HG03108 (cell line): ENCODE results near the gene ZNF423.

Source experiments
- ATAC-seq: cut with Tn5 transposase; IDR thresholded peaks from one replicate; pipeline ENCODE4 v1.9.1; 2021; ENCODE audit warnings: moderate library complexity; ENCODE audit not compliant: unreplicated experiment

The ZNF423 gene

DNA sequence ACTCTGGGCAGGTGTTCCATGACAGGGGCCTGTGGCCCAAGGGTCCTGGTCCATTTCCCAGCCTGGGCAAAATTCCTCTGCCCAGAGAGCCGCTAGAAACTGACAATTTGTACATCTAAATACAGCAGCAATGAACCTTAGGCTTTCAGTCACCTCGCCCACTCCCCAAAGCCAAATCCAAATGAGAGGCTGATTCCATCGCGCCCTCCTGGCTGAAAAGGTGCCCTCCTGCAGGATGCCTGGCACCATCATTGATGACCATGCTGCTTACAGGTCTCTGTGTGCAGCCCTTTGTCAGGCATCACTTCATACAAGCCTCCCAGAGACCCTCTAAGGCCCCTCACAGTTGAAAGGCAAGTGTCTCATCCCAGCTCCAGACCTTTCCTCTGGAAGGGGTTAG is 367.6 kb downstream of the ZNF423 start:
- ATAC-seq, result no peak

DNA sequence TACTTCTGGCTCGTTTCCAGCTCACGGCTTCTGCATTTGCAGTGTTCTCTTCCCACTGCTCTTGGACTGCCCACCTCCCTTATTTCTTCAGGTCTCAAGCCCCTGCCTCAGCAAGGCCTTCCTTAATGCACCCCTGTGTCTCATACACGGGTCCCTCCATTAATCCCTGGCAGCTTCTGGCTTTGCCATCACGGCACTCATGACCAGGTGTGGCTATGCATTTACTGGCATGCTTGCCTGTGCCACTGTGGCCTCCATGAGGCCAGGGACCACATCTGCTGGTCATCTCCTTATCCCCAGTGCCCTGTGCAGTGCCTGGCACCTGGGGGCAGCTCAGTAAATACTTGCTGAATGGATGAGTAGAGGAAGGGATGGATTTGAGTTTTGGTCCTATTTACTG is 368.2 kb downstream of the ZNF423 start:
- ATAC-seq, result no peak

DNA sequence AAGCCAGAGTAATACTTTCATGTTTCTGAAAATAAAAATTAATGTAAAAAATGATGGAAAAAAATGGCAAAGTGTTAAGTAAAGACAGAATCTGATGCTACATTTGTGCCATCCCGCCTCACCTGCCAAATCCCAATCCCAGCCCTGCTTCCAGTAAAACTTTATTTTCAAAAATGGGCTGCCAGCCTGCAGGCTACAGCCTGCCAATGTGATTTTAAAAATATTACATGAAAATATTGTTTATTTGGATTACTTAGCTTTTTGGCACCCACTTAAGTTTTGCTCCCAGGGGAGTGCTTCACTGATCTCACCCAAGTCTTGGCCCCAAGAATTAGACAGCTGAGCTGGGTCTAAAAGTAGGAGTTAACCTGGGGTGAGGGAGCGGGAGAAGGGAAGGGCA is 369.5 kb downstream of the ZNF423 start:
- ATAC-seq, result no peak

DNA sequence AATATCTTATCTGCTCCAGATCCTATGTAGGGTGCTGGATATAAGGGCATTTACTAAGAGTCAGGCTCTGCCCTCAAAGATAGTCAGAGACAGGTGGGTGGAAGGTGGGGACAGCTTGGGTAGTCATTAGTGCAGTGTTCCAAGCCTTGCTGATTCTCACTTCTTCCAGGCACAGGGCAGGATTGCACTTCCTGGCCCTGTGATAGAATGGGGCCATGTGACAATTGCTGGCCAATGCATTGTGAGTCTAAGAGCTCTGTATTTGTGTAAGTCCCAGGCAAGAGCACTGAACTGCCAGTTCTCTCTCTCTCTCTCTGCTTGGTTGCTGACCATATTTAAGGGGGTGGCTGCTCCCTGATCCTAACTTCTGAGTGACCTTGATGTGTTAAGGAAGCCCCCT is 370.2 kb downstream of the ZNF423 start:
- no peak for ATAC-seq

DNA sequence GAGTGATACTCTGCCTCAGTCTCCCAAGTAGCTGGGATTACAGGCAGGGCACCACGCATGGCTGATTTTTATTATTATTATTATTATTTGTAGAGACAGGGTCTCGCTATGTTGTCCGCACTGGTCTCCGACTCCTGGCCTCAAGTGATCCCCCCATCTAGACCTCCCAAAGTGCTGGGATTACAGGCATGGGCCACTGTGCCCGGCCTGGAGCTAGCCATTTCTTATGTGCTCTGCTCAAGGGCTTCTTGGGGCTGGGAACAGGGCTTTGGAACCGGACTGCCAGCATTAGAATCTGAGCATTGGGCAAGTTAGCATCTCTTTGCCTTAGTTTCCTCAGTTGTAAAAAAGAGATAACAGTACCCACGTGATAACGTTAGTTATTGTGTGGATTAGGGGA is 371.0 kb downstream of the ZNF423 start:
- no peak for ATAC-seq

DNA sequence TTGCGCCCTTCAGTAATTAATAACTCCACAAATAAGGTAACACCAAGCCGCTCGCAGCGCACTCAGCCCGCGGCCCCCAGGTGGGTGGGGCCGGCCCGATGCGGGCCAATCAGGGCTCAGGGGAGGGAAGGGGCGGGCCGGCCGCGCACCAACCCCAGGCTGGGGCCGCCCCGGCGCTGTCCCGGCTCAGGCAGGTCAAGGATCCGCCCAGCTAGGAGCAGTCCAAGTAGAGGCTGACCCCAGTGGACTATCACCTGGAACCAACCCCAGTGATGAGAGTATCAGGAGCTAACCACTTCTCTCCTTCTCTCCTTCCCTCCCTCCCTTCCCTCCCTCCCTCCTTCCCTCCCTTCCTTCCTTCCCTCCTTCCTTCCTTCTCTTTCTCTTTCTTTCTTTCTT is 371.5 kb downstream of the ZNF423 start:
- ATAC-seq, result no peak

DNA sequence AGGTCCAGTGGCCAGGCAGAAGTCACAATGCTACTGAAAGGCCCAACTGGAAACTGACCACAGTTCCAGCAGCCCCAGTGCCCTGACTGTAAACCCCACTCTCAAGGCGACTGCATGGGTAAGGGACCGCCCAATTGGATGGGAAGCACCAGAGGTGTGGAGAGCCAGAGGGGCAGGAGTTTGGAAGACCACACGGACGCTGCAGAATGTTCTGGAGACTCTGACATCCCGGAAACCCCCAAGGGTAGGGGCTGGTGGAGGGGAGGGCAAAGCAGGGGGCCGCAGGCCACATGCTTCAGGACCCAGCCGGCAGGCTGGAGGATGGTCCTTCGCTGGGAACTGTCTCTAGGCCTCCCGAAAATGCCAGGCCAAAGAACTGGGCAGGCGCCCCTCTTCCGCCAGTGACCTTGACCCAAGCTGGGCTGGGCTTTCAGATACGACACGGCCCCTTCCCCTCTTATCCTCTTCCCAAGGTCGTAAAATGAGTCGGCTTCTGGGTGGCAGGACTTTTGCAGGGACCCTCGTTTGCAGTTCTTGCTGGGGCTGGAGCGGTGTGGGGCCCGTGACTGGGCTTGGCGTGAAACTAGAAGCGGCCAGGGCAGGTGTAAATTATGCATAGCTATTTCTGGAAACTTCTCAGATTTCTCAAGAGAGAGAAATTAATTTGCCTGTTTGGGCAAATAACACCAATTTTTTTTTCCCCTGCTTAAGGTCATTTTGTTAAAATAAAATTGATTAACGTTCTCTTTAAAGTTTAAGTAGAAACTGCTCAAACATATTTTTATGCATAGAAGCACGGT is 372.1 kb downstream of the ZNF423 start:
- ATAC-seq, result no peak

DNA sequence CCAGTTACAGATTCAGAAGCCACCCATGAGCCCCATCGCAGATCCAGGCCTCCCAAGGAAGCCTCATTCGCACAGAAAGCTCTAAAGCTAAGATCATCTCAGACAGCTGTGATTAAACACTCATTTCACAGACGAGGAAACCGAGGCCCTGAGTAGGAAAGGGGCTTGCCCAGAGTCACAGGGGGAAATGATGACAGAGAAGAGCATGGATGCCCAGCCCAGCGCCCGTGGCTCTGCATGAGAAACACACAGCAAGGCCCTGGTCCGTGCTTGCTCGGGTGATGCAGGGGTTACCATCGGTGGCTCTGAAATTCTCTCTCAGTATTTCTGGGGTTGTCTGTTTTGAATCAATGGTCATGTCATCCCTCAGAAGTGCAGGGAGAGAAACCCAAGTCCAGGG is 372.7 kb downstream of the ZNF423 start:
- no peak for ATAC-seq

DNA sequence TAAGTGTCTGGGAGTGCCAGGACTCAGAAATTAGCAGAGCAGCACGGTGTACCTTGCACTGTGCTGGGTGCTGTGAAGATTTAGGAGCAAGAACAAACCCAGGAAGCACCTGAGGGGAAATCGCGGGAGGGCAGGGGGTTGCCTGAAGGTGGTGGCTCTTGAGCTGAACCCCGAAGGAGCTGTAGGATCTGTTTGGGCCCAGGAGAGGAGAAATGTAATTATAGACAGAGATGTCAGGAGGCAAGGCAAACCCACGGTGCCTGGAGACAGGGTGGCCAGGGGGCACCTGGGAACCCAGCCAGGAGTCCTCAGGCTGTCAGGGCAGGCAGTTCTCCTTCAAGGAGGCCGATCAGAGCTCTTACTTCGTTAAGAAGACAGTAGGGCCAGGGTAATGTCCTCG is 373.2 kb downstream of the ZNF423 start:
- no peak for ATAC-seq

DNA sequence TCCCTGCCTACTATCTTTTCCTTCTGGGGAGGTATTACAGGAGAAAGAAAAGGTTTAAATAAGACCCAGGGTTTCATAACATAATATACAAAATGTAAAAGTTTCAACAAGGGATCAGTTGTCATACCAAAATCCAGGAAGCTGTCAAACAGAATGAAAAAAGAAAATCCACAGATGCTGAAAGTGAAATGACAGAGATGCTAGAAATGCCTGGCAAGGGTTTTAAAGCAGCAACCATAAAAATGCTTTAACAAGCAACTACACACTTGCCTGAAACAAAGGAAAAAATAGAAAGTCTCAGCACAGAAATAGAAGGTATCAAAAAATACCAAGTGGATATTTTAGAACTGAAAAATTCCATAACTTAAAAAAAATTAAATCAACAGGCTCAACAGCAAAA is 377.3 kb downstream of the ZNF423 start:
- no peak for ATAC-seq

DNA sequence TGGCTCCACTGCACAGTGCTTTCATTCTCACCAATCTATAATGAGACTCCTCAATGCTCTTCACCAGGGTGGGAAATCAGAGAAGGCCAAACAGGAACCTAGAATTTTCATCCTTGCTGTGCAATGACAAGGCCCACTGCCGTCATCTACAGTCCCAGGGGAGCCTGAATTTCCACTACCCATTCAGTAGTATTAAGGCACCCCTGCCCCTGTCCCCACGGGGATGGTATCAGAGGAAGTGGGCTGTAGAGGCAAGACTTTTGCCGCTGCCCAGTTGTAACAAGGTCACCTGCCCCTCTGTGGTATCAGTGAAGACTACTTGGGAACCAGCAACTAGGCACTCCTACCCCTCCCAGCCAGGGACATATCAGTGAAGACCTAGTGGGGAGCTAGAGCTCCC is 377.8 kb downstream of the ZNF423 start:
- no peak for ATAC-seq

DNA sequence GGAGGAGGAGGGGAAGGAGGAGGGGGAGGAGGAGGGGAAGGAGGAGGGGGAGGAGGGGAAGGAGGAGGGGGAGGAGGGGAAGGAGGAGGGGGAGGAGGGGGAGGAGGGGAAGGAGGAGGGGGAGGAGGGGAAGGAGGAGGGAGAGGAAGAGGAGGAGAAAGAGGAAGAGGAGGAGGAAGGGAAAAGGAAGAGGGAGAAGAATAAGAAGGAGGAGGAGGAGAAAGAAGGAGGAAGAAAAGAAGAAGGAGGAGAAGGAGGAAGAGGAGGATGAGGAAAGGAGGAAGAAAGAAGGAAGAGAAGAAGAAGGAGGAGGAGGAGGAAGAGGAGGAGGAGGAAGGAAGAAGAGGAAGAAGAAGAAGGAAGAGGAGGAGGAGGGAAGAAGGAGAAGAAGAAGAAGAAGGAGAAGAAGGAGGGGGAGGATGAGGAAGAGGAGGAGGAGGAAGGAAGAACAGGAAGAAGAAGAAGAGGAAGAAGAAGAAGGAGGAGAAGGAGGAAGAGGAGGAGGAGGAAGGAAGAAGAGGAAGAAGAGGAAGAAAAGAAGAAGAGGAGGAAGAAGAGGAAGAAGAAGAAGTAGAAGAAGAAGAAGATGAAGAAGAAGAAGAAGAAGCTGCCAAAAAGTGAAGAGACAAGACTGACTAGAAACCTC is 378.5 kb downstream of the ZNF423 start:
- no peak for ATAC-seq

DNA sequence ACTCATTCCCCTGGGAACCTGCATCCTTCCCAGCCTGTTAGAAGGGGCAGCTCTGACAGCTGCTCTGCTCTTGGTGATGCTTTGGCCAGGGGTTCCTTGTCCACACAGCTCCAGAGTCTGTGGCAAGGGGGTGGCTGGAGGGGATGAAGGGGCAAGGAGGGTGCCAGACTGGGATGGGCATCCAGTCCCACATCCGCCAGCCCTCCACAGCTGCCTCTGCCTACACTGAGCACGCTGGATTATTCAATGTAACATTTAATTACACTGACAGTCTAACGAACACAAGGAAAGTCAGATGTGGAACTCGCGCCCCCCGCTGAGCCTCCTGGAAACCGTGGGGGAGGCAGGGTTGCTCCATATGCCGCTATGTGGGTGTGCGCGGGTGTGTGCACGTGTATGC is 381.2 kb downstream of the ZNF423 start:
- ATAC-seq, result no peak

DNA sequence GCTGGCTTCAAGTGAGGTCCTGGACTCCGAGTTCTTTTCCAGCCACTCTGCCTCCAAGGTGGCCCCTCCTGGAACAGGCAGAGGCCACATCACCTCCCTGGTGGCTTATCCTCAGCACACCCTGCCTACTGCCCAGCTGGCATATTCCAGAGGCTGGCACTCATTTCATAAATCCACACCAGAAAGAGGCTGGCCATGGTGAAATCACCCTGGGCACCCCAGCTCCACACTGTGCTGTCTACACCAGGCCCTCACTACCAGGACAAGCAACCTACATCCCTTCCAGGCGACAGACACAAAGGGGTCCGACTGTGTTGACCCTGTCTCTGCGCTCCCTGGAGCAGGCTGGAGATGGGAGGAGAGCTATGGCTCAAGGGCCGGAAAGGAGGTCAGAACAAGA is 382.1 kb downstream of the ZNF423 start:
- ATAC-seq, result no peak

DNA sequence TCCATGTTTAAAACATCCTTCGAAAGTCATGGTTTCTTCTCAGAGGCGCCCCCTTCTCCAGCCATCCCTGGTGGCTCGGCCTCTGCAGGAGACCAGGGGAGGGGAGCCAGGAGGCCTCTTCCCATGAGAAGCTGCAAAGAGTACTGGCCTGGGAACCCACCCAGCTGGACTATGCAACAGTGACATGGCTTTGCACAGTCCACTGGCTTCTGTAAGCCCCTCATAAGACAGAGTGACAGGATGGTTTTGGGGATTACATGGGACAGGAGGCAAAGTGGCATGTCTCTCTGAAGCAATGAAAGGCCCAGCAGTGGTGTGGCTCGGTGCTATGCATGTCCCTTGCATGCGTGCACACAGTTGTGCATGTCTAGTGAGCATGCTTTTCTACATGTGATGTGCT is 382.8 kb downstream of the ZNF423 start:
- no peak for ATAC-seq

DNA sequence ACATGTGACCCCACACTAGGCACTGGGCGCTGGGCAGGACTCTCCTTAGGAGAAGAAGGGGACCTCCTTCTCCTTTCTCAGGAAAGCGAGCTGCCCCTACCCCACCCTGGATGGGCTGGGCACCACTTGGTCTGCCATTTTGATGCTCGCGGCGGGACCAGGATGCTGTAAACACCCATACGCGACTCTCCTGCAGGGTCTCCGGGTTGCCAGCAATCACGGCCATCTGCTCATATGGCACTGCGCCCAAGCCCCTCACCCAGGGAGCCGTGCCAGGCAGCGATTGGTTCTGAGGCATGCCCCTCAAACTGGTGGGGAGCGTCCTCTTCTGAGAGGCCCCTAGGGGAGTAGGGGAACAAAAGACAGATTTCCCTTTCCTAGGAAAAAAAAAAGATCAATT is 383.3 kb downstream of the ZNF423 start:
- ATAC-seq, result no peak

DNA sequence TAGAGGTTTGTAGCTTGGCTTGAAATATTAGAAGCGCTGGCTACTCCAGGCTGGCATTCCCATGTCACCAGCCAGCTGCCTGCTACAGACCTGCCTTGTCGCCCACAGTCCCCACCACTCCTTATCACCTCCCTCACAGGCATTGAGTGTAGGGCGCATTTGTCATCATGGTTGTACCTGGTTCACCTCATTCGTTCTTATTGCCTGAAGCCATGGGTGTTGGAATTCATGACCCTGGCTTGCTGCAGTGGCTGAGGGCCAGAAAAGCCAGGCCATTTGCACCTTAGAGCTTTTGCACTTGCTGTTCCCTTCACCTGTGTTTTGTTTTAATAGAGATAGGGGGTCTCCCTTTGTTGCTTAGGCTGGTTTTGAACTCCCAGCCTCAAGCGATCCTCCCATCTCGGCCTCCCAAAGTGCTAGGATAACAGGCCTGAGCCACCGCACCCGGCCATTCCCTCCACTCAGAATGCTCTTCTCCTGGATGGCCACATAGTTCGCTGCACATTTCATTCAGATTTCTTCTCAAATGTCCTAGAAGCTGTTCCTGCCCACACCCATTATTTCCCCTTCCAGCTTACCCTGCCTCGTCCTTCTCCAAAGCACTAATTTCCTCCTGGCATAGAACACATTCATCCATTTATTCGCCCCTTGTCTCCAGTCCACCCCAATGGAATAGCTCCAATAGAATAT is 384.7 kb downstream of the ZNF423 start:
- no peak for ATAC-seq

DNA sequence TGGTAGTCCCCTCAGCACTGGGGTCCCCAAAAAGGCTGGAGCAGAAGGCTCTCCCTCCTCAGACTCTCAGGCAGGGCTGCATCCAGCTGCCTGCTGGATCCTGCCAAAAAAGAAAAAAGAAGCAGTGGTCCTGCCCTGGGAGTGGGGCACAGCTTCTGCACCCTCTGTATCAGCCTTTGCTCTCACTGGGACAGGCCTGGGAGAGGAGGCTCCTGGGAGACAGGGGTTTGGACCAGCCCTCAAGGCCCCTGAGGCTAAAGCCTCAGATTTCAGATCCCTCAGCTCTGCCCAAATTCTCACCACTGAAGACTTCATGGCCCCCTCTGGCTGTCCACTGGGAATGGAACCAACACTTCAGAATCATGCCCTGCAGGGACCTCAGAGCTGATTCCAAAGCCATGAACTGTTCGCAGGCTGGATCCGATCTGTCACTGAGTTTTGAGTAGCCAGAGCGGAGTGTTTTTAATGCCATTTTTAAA is 385.4 kb downstream of the ZNF423 start:
- ATAC-seq, result no peak

DNA sequence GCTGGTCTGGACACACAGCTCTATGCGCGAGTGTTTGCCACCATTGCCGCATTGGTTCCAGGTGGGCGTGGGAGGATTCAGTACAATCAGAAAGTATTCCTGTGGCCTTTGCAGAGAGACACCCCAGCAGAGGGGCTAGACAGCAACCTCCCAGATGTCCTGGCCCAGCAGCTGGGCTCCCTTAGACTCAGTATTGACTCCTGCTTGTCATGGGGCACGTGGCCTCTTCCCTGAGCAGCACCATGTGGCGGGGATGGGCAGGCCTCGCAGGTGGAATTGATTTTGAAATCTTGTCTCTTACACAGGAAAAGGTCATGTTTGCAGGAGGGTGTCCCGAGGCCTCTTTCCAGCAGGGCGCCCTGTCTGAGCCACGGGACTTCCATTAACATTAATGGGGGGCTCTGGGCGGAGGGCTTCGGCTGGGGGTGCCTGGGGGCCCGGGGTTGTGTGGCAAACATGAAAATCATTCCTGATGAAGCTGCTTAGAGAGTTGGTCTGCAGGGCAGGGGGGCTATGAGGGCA is 385.9 kb downstream of the ZNF423 start:
- no peak for ATAC-seq

DNA sequence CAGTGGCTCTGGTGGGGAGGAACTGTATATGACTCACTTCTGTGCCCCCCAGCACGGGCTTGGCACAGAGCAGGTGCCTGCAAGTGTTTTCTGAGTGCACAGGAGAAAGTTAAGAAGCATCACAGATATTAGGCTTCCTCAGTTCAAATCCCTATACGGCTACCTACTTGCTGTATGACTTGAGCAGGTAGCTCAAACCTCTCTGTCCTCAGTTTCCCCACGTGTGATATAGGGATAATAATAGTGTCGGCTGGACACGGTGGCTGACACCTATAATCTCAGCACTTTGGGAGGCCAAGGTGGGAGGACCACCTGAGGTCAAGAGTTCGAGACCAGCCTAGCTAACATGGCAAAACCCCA is 386.6 kb downstream of the ZNF423 start:
- ATAC-seq, result no peak

DNA sequence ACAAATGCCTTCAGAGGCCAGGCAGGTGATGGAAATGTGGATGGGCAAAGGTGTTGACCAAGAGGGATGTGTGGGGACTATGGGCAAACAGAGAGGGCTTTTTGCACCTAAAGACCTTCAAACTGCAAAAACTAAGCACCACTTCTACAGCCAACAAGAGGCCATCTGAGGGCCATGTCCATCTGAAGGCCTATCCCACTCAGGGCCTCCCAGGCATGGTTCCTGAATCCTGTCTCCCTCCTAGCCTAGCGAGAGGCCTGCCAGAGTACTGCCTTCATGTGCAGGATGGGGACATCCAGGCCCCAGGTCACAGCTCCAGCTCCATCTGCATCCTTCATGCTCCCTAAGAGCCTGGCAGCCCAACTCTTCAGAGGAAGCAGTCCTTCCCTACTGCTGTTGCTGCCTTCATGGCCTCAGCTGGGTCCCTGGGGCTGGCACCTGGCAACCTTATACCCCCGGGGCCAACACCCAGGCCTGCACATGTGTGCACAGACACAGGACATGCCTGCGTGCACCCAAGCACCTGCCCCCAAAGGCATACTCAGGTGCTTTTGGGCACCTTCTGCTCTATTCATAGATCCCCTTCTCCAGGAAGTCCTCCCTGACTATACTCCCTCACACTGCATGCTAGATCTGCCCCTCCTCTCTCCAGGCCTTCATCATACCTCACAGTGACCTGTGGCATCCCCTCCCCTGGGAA is 387.2 kb downstream of the ZNF423 start:
- no peak for ATAC-seq
